NCI-H2196 (cell line): ENCODE data around the gene C1QTNF1.
"Not testable (repeated sequence)": the region's sequence is repeated elsewhere in the genome, so short reads cannot be mapped to it uniquely, and the experiment has no call there.

Source experiments
- DNase-seq: peaks from one replicate; lab custom pipeline; 2025; ENCODE audit not compliant: unreplicated experiment; lab: John Stamatoyannopoulos, UW

The C1QTNF1 gene

DNA sequence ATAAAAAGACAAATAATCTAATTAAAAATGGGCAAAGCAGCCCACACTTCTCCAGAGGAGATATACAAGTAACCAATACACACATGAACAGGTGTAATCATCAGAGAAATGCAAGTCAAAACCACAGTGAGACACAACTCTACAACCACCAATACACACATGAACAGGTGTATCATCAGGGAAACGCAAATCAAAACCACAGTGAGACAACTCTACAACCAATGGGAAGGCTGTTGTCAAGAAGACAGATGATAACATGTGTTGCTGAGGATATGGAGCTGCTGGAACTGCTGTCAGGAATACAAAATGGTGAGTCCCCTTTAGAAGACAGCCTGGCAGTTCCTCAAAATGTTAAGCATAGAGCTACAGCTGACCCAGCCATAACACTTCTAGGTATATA, 28.2 kb downstream of the C1QTNF1 start:
- no peak for DNase-seq

DNA sequence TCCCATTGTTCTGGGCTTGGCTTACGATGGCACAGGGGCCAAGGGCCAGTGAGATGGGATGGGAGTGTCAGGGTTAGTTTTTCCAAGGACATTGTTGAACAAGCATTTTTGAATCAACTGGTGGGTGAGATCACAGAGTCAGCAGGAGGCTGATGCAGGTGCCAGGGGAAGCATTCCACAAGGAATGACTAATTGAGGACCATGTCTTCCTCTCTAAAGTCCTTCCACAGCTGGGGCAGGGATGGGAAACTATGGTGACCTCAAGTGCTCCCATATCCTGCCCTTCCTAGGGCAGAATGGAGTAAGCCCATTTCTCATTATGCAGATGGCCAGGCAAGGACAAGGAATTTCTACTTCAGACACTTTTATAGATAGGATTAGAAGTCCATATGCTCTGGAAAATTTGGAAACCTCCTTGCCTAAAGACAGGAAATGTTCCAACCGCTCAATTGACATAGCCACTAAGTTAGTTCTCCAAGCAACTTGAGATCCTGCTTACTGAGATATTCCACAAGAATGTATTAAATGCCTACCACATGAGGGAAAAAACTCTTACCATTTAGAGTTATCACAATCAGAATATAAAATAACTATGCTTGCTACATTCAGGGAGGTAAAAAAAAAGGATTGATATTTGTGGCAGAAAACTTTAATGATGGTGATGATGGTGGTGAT, 29.4 kb downstream of the C1QTNF1 start:
- no peak for DNase-seq

DNA sequence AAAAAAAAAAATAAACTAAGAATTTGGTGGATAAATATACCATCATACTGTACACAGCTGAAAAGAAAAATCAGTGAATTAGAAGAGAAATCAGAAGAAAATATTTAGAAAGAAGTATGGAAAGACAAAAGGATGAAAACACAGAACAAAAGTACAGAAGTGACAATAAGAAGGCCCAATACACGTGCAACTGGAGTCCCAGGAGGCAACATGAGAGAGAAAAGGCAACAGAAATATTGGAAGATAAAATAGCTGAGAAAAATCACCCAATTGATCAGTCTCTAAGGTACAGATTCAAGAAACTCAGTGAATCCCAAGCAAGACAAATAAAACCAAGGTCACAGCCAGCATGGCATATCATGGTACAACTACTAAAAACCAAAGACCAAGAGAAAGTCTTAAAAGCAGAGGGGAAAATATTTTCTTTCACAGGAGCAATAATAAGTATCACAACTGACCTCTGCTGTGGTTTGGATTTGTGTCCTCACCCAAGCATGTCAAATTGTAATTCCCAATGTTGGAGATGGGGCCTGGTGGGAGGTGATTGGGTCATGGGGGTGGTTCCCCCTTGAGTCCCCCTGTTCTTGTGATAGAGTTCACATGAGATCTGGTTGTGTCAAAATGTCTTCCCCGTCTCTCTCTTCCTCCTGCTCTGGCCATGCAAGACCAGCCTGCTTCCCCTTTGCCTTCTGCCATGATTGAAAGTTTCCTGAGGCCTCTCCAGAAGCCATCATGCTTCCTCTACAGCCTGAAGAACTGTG, 30.4 kb downstream of the C1QTNF1 start:
- DNase-seq, result no peak

DNA sequence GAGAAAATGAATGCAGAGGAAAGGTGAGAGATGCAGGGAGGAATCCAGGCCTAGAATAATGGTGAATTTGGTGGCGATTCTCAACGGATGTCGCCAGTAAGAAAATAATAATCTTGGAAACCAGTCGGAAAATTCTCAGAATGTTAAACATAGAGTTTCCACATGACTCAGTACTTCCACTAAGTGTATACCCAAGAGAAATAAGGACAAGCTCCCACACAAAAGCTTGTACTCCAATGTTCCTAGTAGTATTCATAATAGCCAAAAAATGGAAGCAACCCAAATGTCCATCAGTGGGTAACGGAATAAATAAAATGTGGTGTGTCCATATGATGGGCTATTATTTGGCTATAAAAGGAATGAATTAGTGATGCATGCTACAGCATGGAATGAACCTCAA, 31.2 kb downstream of the C1QTNF1 start:
- no peak for DNase-seq

DNA sequence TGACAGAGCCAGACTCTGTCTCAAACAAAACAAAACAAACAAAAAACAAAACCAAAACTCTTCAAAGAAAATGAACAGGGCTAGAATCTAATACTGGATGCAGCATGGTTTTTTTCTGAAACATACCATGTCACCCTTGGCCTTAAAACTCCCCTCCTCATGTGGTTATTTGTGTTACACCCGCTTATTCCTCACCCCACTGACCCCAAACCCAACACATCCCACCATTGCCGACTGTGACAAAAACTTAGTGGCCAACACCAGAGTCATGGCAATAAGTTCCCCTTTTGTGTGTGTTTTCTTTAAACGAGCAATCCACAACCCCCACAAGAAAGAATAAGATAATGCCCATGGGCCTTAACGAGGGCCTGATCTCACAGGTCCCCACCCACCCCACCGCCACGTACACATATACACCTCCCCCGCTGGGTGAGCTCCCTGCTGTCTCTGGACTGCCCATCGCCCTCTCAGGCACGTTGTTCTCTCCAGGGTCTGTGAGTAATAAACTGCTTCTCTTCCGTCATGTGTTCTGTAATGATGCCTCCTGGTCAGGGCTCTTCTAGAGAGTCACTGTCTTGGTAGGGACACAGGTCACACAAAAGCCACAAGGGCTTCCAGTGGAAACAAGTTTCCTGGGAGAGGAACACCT, 33.9 kb downstream of the C1QTNF1 start:
- DNase-seq, result no peak

DNA sequence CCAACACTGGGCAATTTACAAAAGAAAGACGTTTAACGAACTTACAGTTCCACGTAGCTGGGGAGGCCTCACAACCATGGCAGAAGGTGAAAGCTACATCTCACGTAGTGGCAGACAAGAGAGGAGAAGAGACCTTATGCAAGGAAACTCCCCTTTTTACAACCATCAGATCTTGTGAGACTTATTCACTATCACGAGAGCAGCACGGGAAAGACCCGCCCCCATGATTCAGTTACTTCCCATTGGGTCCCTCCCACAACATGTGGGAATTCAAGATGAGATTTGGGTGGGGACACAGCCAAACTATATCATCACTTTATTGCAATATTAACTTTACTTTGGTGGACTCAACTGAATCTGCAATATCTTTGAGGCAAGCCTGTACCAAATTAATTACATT, 38.7 kb downstream of the C1QTNF1 start:
- no peak for DNase-seq

DNA sequence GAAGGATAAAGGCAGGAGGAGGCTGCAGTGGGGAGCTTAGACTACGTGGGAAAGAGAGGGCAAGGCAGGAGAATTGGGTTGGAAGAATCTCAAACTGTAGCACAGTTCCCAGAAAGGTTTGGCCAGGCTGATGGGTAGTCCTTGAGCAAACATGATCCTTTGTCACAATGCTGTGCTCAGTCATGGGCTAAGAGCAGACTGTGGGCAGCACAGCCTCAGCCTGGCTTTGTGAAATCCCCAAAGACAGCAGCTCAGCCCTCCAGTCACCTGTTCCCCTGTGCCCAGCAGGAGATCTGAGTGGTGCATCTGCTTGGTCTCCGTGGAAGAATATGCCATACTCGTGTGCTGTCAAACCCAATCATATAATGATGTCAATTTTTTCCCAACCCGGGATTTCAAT, 40.1 kb downstream of the C1QTNF1 start:
- no peak for DNase-seq

DNA sequence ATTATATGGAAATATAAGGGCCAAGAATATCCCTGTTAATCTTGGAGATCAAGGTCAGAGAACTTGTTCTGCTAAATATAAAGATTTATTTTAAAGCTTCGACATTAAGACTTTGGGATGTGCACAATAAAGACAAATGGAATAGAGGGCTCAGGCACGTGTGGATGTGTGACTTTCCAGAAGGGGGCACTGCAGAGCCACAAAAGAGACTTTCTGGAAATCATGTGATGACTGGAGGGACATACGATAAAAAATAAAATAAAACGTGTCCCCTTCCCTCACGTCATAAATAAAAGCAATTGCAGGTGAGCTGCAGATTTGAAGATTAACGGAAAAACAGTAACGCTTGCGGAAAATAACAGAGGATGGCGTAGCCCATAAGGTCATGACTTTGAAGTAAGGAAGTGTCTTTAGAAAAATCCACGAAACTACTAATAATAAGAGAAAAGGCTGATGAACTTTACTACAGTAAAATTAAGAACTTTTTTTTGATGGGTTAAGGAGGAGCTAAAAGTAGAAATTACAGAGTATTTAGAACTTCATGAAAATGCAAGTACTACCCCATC, 41.2 kb downstream of the C1QTNF1 start:
- peak; percentile 46 for DNase-seq

DNA sequence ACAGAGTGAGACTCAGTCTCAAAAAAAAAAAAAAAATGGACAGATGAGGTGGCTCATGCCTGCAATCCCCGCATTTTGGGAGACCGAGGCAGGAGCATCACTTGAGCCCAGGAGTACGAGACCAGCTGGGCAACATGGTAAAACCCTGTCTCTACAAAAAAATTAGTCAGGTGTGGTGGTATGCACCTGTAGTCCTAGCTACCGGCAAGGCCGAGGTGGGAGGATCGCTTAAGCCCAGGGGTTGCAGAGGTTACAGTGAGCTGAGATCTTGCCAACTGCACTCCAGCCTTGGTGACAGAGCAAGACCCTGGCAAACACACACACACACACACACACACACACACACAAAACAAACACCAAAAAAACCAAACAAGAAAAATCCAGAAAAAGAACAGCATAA, 43.0 kb downstream of the C1QTNF1 start:
- DNase-seq, result no peak

DNA sequence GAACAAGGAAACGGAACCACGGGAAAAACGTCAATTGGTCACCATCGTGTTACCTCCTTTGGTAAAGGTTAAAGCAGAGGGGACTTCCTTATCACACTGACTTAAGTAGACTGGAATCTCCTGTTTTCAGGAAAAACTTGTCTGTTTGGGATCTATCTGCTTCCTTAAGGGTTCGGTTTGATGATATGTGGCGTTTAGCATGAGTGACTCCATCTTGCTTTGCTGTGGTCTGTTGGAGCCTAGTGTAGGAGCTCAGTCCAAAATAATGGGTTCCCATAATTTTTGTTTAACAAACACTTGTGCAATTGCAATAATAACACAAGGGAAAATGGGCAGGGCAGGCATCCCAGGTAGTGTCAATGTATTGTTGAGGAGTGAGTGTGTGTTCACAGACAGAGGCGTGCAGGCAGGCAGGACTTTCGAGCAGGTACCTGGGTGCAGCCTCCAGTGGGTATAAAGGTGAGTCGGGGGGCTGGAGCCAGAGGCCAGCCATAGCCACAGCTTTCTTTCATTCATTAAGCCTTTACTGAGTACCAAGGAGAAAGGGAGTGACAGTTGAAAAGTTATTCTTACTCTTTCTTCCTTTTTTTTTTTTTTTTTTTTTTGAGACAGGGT, 46.4 kb downstream of the C1QTNF1 start:
- no peak for DNase-seq

DNA sequence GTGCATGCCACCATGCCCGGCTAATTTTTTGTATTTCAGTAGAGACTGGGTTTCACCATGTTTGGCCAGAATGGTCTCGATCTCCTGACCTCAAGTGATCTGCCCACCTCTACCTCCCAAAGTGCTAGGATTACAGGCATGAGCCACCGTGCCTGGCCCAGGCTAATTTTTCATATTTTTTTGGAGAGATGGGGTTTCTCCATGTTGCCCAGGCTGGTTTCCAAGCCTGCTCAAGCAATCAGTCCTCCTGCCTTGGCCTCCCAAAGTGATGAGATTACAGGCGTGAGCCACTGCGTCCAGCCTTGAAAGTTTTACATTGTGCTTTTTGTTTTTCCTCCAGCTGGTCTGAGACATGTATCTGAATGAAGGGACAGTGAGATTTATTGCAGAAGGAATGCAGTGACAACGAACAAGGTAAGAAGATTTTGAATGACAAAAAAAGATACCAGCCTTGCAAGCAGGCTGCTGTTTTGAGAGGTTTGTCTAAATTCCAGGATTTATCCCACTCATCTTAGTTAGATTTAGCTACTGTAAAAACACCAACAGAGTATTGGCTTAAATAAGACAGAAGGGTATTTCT, 47.3 kb downstream of the C1QTNF1 start:
- no peak for DNase-seq

DNA sequence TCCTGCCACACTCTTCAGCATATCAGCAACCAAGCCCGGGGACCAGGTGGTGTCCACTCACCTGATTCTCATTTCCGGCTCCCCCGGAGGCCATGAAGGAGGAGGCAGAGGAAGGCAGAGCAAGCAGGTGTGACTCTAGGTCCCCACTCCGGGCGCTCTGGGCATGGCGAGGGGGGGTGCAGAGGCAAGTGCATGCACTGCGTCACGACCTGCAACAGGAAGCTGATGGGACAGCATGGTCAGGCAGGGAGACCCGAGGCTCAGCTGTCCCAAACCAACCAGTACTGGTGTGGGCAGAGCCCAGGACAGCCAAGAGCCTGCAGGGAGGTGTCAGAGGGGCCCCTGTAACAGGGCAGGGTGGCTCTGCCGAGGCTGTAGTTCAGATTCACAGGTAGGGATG, 48.6 kb downstream of the C1QTNF1 start:
- DNase-seq, result no peak

DNA sequence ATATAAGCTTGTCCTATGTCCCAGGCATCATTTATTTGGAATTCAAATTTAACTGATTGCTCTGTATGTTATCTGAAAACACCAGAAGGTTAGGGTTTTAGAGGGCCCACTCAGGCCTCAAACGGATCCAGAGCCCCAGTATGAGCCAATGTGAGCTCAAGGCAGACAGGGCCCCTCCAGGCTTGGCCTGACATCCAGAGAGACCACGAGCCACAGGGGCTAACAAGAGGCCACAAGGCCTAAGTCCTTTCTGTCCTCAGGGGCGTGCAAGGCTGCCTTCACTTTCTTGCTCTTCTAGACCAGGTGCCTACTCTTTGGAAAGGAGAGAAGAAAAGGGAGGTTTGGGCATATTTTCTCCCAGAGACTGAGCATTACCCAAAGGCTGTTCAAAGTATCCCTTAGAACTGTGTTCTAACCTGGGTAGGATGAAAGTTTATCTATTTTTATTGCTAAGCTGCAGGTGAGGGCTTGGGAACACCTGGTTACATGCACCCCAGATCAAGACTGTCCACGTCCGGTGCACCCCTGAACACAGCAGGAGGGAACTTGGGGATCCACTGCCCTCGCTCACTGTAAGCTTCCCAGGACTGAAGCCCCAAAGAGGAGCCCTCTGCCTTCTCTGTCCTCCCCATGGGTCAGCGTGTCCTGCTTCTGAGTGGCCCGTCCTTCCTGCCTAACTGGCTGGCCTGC, 49.2 kb downstream of the C1QTNF1 start:
- no peak for DNase-seq

DNA sequence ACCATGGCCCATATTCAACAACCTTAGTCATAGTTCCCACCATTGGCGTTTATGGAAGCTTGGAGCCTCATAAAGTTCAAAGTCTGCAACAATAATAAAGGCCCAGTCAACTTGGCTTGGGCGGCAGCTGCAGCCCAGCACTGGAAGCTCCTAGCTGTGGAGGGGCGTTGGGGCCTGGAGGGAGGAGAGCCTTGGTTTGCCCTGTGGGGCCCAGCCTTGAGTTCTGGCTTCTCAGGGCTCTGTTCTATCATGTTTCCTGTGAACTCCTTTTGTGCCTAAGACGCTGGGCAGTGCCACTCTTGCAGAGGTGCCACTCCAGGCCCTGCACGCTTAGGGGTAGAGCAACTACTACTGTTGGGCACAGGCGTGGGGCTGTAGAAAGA, 49.7 kb downstream of the C1QTNF1 start:
- no peak for DNase-seq

DNA sequence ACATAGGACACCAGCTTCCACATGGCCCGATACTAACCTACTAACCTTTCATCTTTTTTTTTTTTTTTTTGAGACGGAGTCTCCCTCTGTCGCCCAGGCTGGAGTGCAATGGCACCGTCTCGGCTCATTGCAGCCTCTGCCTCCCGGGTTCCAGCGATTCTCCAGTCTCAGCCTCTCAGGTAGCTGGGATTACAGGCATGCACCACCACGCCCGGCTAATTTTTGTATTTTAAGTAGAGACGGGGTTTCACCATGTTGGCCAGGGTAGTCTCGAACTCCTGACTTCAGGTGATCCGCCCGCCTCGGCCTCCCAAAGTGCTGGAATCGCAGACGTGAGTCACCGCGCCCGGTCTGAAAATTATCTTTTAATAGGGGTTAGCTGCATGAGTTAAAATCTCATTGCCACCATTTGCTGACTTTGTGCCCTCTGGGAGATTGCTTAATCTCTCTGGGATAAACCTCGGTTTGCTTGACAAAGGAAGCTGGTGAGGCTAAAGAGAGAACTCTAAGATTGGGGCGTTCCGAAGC, 50.2 kb downstream of the C1QTNF1 start:
- DNase-seq, result not testable (repeated sequence)

DNA sequence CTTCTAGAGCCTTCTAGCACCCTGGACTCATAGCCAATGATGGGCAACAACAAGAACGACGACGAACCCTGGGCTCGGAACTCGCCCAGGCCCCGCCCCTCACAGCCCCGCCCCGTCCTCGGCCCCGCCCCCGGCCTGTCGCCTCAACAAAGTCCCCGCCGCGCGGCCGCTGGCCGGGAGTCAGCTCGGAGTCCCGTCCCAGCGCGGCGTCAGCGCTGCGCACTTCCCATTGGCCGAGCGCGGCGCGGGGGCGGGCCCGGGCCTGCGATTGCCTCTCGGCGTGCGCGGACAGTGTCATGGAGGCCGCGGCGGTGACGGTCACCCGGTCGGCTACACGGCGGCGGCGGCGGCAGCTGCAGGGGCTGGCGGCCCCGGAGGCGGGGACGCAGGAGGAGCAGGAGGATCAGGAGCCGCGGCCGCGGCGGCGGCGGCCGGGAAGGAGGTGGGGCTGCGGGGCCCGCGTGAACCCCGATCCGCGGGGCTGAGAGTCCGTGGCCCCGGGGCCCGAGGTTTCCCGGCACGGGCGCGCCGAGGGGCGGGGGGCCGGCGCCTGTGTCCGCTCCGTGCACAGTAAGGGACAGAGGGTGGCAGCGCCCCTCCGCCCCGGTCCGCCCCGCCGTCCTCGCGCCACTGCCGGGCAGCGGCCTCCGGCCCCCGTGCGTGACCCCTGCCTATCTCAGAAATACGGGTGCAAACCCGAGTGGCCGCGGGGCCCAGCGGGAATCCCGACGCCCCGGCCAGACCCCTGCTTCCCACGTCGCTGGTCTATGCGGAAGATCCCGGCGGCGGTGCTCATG, 50.9 kb downstream of the C1QTNF1 start, which contains the start of gene ENGASE:
Gene ENGASE (plus strand): TSS at position 176 of the 797 bp plus-strand sequence. CDS start 121 bp downstream, at position 297.
- peak; percentile 98 for DNase-seq

DNA sequence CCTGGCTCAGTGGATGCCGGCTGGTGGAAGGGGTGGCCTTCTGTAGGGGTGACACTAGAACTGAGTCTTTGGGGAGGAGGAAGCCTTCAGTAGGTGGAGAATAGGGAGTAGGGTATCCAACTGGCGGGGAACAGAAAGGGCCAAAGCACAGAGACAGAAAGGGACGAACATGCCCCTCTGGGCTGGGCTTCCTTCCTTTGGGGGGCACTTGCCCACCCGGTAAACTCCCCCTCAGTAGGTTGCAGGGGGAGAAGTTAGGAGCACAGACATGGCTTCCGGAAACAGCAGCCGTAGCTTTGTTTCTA, 51.4 kb downstream of the C1QTNF1 start:
- no peak for DNase-seq

DNA sequence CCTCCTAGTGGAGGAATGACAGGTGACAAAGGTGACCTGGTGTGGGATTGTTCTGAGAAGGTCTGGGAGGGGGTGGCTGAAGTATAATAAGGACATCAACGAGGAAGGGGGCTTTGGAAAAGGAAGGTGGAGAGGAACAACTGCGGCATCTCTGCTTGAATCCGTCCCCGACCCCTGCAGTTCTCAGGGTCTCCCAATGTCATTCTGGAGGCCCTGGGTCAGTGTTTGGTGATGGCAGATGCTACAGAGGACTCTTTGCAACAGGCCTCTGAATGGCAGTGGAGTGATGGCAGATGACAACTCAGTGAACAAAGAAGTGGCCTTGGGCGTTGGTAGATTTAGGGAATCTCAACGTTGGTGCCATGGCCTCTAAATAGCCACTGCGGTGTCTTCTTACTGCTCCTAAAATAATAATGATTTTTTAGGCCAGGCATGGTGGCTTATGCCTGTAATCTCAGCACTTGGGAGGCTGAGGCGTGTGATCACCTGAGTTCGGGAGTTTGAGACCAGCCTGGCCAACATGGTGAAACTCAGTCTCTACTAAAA, 52.0 kb downstream of the C1QTNF1 start:
- no peak for DNase-seq

DNA sequence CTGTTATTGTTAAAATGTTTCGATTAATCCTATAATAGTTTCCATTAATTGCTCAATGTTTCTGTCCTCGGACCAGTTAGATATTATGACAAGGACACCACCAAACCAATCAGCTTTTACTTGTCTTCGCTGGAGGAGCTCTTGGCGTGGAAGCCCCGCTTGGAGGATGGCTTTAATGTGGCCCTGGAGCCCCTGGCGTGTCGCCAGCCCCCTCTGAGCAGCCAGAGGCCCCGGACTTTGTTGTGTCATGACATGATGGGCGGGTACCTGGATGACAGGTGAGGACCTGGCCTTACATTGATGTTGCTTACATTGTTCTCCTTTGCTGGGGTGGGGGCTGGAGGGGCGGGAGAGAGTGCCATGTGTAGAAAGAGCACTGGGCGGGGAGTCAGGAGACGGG, 53.6 kb downstream of the C1QTNF1 start:
- no peak for DNase-seq
